WI38 (cell line): ENCODE measurements around the gene PXDN.

ENCODE experiments used
- H3K4me3 ChIP-seq: 2 replicates; pipeline ENCODE4 v1.5.1; 2011; ENCODE audit warnings: low read depth, mild to moderate bottlenecking, control low read depth, low read length
- CTCF ChIP-seq: IDR thresholded peaks from 2 replicates; pipeline ENCODE4 v1.5.1; 2012; ENCODE audit warnings: low read depth, mild to moderate bottlenecking, control low read depth, low read length

PXDN gene

GRCh38 chr2:1750933-1751766, 6.8 kb upstream of the PXDN start:
- peak; percentile 95 for TF ChIP-seq CTCF
- no peak overlapping the region for H3K4me3 ChIP-seq

- no peak for TF ChIP-seq CTCF
- H3K4me3 ChIP-seq, result no peak overlapping the region
Measured at GRCh38 chr2:1750270-1750932, 6.1 kb upstream of the PXDN start.

- H3K4me3 ChIP-seq, result no peak overlapping the region
- no peak for TF ChIP-seq CTCF
Measured at GRCh38 chr2:1749489-1750119, 5.3 kb upstream of the PXDN start.

- H3K4me3 ChIP-seq, result no peak overlapping the region
- TF ChIP-seq CTCF, result no peak
Measured at GRCh38 chr2:1748741-1749488, 4.6 kb upstream of the PXDN start.

- no peak for TF ChIP-seq CTCF
- no peak overlapping the region for H3K4me3 ChIP-seq
Measured at GRCh38 chr2:1748176-1748740, 3.9 kb upstream of the PXDN start.

- TF ChIP-seq CTCF, result no peak
- no peak overlapping the region for H3K4me3 ChIP-seq
Measured at GRCh38 chr2:1747065-1747941, 3.0 kb upstream of the PXDN start.
